KMS-11 (cell line): Measurements from ENCODE around the gene OR10G4.

ENCODE experiments used
- H2AFZ ChIP-seq: fragments of 200-600 bp; sonication (generic); 2 replicates; pipeline ENCODE4 v1.6.1; 2016; ENCODE audit warnings: antibody characterized with exemption, mixed run types, low read depth
- H3K27ac ChIP-seq: fragments of 200-600 bp; sonication (generic); 2 replicates; pipeline ENCODE4 v1.6.1; 2016; ENCODE audit warnings: mild to moderate bottlenecking, mixed run types
- H3K27me3 ChIP-seq: fragments of 200-600 bp; sonication (generic); 2 replicates; pipeline ENCODE4 v1.6.1; 2017; ENCODE audit warnings: mild to moderate bottlenecking, low read depth, mixed run types, moderate library complexity; ENCODE audit not compliant: insufficient read depth
- H3K36me3 ChIP-seq: fragments of 200-600 bp; sonication (generic); 2 replicates; pipeline ENCODE4 v1.6.1; 2017; ENCODE audit warnings: mild to moderate bottlenecking, mixed run types; ENCODE audit not compliant: insufficient read depth
- H3K4me1 ChIP-seq: fragments of 200-600 bp; sonication (generic); 2 replicates; pipeline ENCODE4 v1.6.1; 2016; ENCODE audit warnings: mild to moderate bottlenecking, low read depth, mixed run types; ENCODE audit not compliant: poor library complexity, severe bottlenecking
- H3K4me2 ChIP-seq: fragments of 200-600 bp; sonication (generic); 2 replicates; pipeline ENCODE4 v1.7.0; 2016; ENCODE audit warnings: mild to moderate bottlenecking, mixed run types
- H3K4me3 ChIP-seq: fragments of 200-600 bp; sonication (generic); IDR thresholded peaks from 2 replicates; pipeline ENCODE4 v1.6.1; 2017; ENCODE audit warnings: low read depth, low read length, mixed read lengths; ENCODE audit not compliant: insufficient read depth
- H3K79me2 ChIP-seq: fragments of 200-600 bp; sonication (generic); 2 replicates; pipeline ENCODE4 v1.6.1; 2016; ENCODE audit warnings: low read depth, mixed run types; ENCODE audit not compliant: insufficient read depth
- H3K9ac ChIP-seq: fragments of 200-600 bp; sonication (generic); 2 replicates; pipeline ENCODE4 v1.6.1; 2016; ENCODE audit warnings: mild to moderate bottlenecking, mixed run types
- H4K20me1 ChIP-seq: fragments of 200-600 bp; sonication (generic); 2 replicates; pipeline ENCODE4 v1.6.1; 2016; ENCODE audit warnings: mild to moderate bottlenecking, mixed run types; ENCODE audit not compliant: insufficient read depth
- TF ChIP-seq, protein P1 (sequence below): fragments of 200-600 bp; sonication (generic); conservative IDR thresholded peaks from 2 replicates; pipeline ENCODE4 v1.6.1; 2017; ENCODE audit warnings: low read depth, mild to moderate bottlenecking, antibody characterized with exemption, low read length, moderate library complexity, mixed read lengths

OR10G4 gene, protein sequence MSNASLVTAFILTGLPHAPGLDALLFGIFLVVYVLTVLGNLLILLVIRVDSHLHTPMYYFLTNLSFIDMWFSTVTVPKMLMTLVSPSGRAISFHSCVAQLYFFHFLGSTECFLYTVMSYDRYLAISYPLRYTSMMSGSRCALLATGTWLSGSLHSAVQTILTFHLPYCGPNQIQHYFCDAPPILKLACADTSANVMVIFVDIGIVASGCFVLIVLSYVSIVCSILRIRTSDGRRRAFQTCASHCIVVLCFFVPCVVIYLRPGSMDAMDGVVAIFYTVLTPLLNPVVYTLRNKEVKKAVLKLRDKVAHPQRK

GRCh38 chr11:124012697-124013096, at the start of gene OR10G4:
Gene OR10G4, plus strand, starts transcription at chr11:124012997. Its CDS starts 2,578 bp downstream, at chr11:124015575.
- Histone ChIP-seq H3K27ac (no peak within 1 kb of the TSS), H4K20me1 (no peaks in the 10 kb centered on the region), H3K4me3 (no peak within 1 kb of the TSS), H3K36me3 (no peaks in the 10 kb centered on the region), H2AFZ (no peak within 1 kb of the TSS), H3K27me3 (no peaks in the 10 kb centered on the region), H3K79me2 (no peaks in the 10 kb centered on the region), H3K4me1 (no peaks in the 10 kb centered on the region), H3K4me2 (no peak within 1 kb of the TSS), H3K9ac (no peak within 1 kb of the TSS)
- TF ChIP-seq, protein P1, sequence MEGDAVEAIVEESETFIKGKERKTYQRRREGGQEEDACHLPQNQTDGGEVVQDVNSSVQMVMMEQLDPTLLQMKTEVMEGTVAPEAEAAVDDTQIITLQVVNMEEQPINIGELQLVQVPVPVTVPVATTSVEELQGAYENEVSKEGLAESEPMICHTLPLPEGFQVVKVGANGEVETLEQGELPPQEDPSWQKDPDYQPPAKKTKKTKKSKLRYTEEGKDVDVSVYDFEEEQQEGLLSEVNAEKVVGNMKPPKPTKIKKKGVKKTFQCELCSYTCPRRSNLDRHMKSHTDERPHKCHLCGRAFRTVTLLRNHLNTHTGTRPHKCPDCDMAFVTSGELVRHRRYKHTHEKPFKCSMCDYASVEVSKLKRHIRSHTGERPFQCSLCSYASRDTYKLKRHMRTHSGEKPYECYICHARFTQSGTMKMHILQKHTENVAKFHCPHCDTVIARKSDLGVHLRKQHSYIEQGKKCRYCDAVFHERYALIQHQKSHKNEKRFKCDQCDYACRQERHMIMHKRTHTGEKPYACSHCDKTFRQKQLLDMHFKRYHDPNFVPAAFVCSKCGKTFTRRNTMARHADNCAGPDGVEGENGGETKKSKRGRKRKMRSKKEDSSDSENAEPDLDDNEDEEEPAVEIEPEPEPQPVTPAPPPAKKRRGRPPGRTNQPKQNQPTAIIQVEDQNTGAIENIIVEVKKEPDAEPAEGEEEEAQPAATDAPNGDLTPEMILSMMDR, result no peak

DNA sequence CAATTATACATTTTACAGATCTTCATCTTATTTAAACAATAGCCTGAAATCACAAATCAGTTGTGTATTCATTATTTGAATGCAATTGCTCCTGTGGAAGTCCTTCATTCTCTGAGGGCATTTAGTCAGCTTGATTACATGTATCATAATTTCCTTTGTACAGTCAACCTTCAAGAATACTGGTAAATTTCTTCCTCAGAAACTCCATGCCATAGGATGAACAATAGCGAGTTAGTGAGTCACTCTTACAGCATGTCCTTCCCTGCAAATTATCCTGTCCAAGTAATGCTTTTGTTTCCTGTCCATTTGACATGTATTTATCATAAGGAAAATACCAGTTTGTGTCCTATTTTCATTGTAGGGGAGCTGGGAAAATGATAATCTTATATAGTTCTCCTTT, 39.0 kb upstream of the OR10G4 start:
- H3K4me2 ChIP-seq, result no peak overlapping the region
- no peak overlapping the region for H3K4me3 ChIP-seq
- no peak overlapping the region for H3K27ac ChIP-seq
- H3K9ac ChIP-seq, result no peak overlapping the region
- H2AFZ ChIP-seq, result no peak overlapping the region
- H3K79me2 ChIP-seq, result no peaks in the 10 kb centered on the region
- TF ChIP-seq, protein P1, result no peak
- H3K27me3 ChIP-seq, result no peaks in the 10 kb centered on the region
- H3K4me1 ChIP-seq, result no peaks in the 10 kb centered on the region
- no peaks in the 10 kb centered on the region for H3K36me3 ChIP-seq
- no peaks in the 10 kb centered on the region for H4K20me1 ChIP-seq

DNA sequence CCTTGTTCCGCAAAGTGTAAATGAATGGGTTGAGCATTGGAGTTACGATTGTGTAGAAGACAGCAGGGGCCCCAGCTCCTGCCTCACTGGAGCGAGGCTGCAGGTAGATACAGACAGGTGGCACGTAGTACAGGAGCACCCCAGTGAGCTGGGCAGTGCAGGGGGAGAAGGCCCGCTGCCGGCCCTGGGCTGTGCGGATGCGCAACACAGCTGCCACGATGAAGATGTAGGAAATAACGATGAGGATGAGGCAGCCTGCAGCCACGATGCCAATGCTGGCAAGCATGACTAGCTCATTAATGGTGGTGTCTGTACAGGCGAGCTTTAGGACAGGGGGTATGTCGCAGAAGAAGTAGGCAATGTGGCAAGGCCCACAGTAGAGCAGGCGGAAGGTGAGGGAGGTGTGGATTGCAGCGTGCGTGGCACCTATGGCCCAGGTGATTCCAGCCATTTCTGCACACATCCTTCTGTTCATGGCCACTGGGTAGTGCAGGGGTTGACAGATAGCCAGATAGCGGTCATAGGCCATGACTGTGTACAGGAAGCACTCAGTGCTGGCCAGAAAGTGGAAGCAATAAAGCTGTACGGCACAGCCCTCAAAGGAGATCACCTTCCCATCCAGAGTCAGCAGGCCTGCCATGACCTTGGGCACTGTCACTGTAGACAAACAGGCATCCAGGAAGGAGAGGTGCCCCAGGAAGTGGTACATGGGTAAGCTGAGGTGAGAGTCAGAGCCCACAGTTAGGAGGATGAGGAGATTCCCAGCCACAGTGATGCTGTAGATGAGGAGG, 35.8 kb upstream of the OR10G4 start:
- H3K79me2 ChIP-seq, result no peaks in the 10 kb centered on the region
- H3K4me2 ChIP-seq, result no peak overlapping the region
- H3K27me3 ChIP-seq, result no peaks in the 10 kb centered on the region
- no peak overlapping the region for H2AFZ ChIP-seq
- no peak overlapping the region for H3K4me3 ChIP-seq
- TF ChIP-seq, protein P1, result no peak
- no peaks in the 10 kb centered on the region for H3K4me1 ChIP-seq
- no peak overlapping the region for H3K27ac ChIP-seq
- no peaks in the 10 kb centered on the region for H3K36me3 ChIP-seq
- H3K9ac ChIP-seq, result no peak overlapping the region
- H4K20me1 ChIP-seq, result no peaks in the 10 kb centered on the region

- Histone ChIP-seq H3K79me2 (no peaks in the 10 kb centered on the region), H3K4me1 (no peaks in the 10 kb centered on the region), H3K27me3 (no peaks in the 10 kb centered on the region), H3K36me3 (no peaks in the 10 kb centered on the region), H4K20me1 (no peaks in the 10 kb centered on the region), H2AFZ (no peak within 1 kb of the TSS), H3K27ac (no peak within 1 kb of the TSS), H3K4me3 (no peak within 1 kb of the TSS), H3K9ac (no peak within 1 kb of the TSS), H3K4me2 (no peak within 1 kb of the TSS)
- TF ChIP-seq, protein P1, result no peak
These were observed 35.0 kb upstream of the OR10G4 start, which contains the start of gene OR10S1 for GRCh38 chr11:123977731-123978347. Gene OR10S1, minus strand, starts transcription at chr11:123977781. Its CDS starts 117 bp downstream, at chr11:123977664.
